SU-DHL-6 (cell line): ENCODE data around the gene ANXA4.

Source experiments
- H2AFZ ChIP-seq: fragments of 200-600 bp; sonication (generic); 2 replicates; pipeline ENCODE4 v1.6.1; 2014; ENCODE audit warnings: low read depth, mild to moderate bottlenecking, moderate library complexity, mixed read lengths, antibody characterized with exemption, low read length; ENCODE audit not compliant: severe bottlenecking
- H3F3A ChIP-seq: fragments of 200-600 bp; shearing (Covaris generic); 2 replicates; pipeline ENCODE4 v1.6.0; 2016; ENCODE audit warnings: antibody characterized with exemption, mild to moderate bottlenecking; ENCODE audit not compliant: insufficient read depth
- H3K27ac ChIP-seq: fragments of 200-600 bp; sonication (generic); 2 replicates; pipeline ENCODE4 v1.5.1; 2016; ENCODE audit warnings: low read depth, mild to moderate bottlenecking, low read length, moderate library complexity, mixed read lengths
- H3K27me3 ChIP-seq: fragments of 200-600 bp; sonication (generic), shearing (Covaris generic); 2 replicates; pipeline ENCODE4 v1.6.0; 2014; ENCODE audit warnings: mild to moderate bottlenecking, low read length
- H3K36me3 ChIP-seq: fragments of 200-600 bp; sonication (generic); 2 replicates; pipeline ENCODE4 v1.6.1; 2014; ENCODE audit warnings: mild to moderate bottlenecking, low read length, mixed read lengths
- H3K4me2 ChIP-seq: fragments of 300-600, 200-600 bp; shearing (Covaris generic), sonication (generic); 2 replicates; pipeline ENCODE4 v1.6.0; 2014; ENCODE audit warnings: low read length, low read depth, mild to moderate bottlenecking; ENCODE audit not compliant: poor library complexity, severe bottlenecking
- H3K4me3 ChIP-seq: fragments of 200-600 bp; sonication (generic); 2 replicates; pipeline ENCODE4 v1.5.1; 2014; ENCODE audit warnings: antibody characterized with exemption, low read length, mild to moderate bottlenecking, mixed read lengths; ENCODE audit not compliant: insufficient read depth, poor library complexity, severe bottlenecking
- H3K79me2 ChIP-seq: fragments of 200-600 bp; sonication (generic); 2 replicates; pipeline ENCODE4 v1.6.1; 2014; ENCODE audit warnings: mild to moderate bottlenecking, low read length, moderate library complexity; ENCODE audit not compliant: insufficient read depth
- H3K9ac ChIP-seq: fragments of 200-600 bp; sonication (generic); 2 replicates; pipeline ENCODE4 v1.7.0; 2014; ENCODE audit warnings: mild to moderate bottlenecking, low read length
- H3K9me2 ChIP-seq: fragments of 200-600 bp; sonication (generic); replicated peaks from 2 replicates; pipeline ENCODE4 v1.6.1; 2014; ENCODE audit warnings: low read length; ENCODE audit not compliant: insufficient read depth
- H3K9me3 ChIP-seq: fragments of 200-600 bp; sonication (generic); 2 replicates; pipeline ENCODE4 v1.6.1; 2014; ENCODE audit warnings: low read length, mixed read lengths; ENCODE audit not compliant: insufficient read depth
- H4K20me1 ChIP-seq: fragments of 200-600 bp; sonication (generic); 2 replicates; pipeline ENCODE4 v1.6.1; 2014; ENCODE audit warnings: low read depth, mild to moderate bottlenecking, antibody characterized with exemption, low read length, moderate library complexity, mixed read lengths
- CTCF ChIP-seq: fragments of 200-600 bp; sonication (generic); IDR thresholded peaks from one replicate; pipeline ENCODE4 v1.5.1; 2017; ENCODE audit warnings: antibody characterized with exemption, mild to moderate bottlenecking, low read length, moderate library complexity; ENCODE audit not compliant: insufficient read depth, poor library complexity, severe bottlenecking
- EZH2phosphoT487 ChIP-seq: fragments of 200-600 bp; sonication (generic), shearing (Covaris generic); conservative IDR thresholded peaks from 2 replicates; pipeline ENCODE4 v1.6.1; 2018; ENCODE audit warnings: mild to moderate bottlenecking, antibody characterized with exemption, low read length, moderate library complexity, mixed read lengths

ANXA4 gene

DNA sequence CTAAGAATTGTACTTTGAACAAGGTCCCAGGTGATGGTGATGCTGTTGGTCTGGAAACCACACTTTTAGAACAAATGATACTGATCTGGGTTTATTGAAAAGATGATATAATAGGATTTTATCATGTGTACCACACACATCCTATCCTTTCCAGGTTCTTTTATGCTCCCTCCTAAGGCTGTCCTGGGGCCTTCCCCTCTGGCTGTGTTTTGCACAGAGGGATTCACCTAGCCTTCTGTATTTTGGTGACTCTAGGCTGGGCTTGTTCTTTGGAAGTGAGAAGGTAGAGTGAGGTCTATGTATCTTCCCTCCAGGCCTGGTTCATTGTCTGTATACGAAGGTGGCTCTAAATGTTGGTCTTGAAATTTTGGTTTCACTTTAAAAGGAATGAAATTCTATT lies 12.7 kb downstream of the ANXA4 start:
- H3K27ac ChIP-seq = no peak overlapping the region

DNA sequence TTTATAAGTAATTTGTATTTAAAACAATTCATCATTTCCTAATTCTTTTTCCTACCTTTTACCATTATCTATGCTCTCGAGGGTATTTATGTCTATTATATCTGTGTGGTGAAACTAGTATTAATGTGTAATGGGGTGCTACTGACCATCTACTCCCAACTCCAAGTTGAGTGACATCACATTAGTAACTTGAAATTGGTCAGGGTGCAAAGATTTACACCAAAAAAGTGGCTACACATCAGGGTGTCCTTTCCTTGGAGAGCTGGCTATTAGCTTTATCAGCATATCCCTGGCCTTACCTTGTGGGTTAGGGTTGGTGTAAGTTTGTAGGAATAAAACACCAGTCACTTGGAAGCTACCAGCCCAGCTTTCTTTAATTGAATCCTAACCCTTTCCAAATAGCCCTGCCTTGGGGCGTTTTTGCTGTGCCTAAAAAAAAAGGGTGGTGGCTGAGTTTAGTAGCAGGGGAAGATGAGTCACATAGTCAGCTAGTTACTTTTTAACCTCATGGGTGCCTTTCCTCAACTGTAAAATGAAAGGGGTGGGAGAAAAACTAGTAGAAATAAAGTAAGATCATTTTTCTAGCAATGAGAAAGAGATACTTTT lies 14.0 kb downstream of the ANXA4 start:
- Histone ChIP-seq H3K9me2 (no peaks in the 10 kb centered on the region), H3K36me3 (no peaks in the 10 kb centered on the region), H3K9me3 (no peaks in the 10 kb centered on the region), H3K9ac (no peak overlapping the region), H2AFZ (no peak overlapping the region), H3K4me2 (no peak overlapping the region), H3F3A (no peaks in the 10 kb centered on the region), H4K20me1 (no peaks in the 10 kb centered on the region), H3K79me2 (no peaks in the 10 kb centered on the region), H3K27ac (no peak overlapping the region), H3K4me3 (no peak overlapping the region), H3K27me3 (no peaks in the 10 kb centered on the region)
- TF ChIP-seq CTCF (no peak), EZH2phosphoT487 (no peak)

More for the DNA sequence above, 12.7 kb downstream of the ANXA4 start:
- no peaks in the 10 kb centered on the region for H3K27me3 ChIP-seq
- no peak overlapping the region for H2AFZ ChIP-seq
- H3K9me3 ChIP-seq = no peaks in the 10 kb centered on the region
- H3K4me2 ChIP-seq = no peak overlapping the region
- H3K79me2 ChIP-seq = no peaks in the 10 kb centered on the region
- H3K4me3 ChIP-seq = no peak overlapping the region
- no peaks in the 10 kb centered on the region for H3K36me3 ChIP-seq
- H4K20me1 ChIP-seq = no peaks in the 10 kb centered on the region
- no peak for TF ChIP-seq CTCF
- TF ChIP-seq EZH2phosphoT487 = no peak
- H3K9ac ChIP-seq = no peak overlapping the region
- H3F3A ChIP-seq = no peaks in the 10 kb centered on the region
- no peaks in the 10 kb centered on the region for H3K9me2 ChIP-seq

- Histone ChIP-seq H2AFZ (no peak overlapping the region), H3K9ac (no peak overlapping the region), H3K36me3 (no peaks in the 10 kb centered on the region), H3F3A (no peaks in the 10 kb centered on the region), H3K9me3 (no peaks in the 10 kb centered on the region), H3K9me2 (no peaks in the 10 kb centered on the region), H3K4me3 (no peak overlapping the region), H3K4me2 (no peak overlapping the region), H3K27ac (no peak overlapping the region), H3K27me3 (no peaks in the 10 kb centered on the region), H4K20me1 (no peaks in the 10 kb centered on the region), H3K79me2 (no peaks in the 10 kb centered on the region)
- TF ChIP-seq EZH2phosphoT487 = no peak
- no peak for TF ChIP-seq CTCF
Observed at GRCh38 chr2:69762025-69762424, 20.1 kb downstream of the ANXA4 start.
